Stomach (tissue), 4 donors: Measurements from ENCODE around the gene CCDC61.

Source experiments
- EP300 ChIP-seq: sonication (generic); formaldehyde crosslinking; IDR thresholded peaks from one replicate; pipeline ENCODE4 v1.6.1; 2017; ENCODE audit warnings: antibody characterized with exemption
- POLR2A ChIP-seq, 4 donors: fragments of 450-650 bp; IDR thresholded peaks; one replicate each; pipeline ENCODE4 v1.6.1; 2016; ENCODE audit warnings: antibody characterized with exemption in 4 of 4, control low read depth in 2 of 4, mild to moderate bottlenecking in 1 of 4, moderate library complexity in 1 of 4
- TF ChIP-seq, protein P1 (sequence below), 7 experiments: fragments of 450-650 bp in 4 of 7; fragments of 200-600 bp in 3 of 7; sonication (generic) in 3 of 7; IDR thresholded peaks; one replicate each; pipeline ENCODE4 v1.5.1; 2016 to 2019; ENCODE audit warnings: antibody characterized with exemption in 7 of 7, control low read depth in 2 of 7, mild to moderate bottlenecking in 1 of 7

DNA sequence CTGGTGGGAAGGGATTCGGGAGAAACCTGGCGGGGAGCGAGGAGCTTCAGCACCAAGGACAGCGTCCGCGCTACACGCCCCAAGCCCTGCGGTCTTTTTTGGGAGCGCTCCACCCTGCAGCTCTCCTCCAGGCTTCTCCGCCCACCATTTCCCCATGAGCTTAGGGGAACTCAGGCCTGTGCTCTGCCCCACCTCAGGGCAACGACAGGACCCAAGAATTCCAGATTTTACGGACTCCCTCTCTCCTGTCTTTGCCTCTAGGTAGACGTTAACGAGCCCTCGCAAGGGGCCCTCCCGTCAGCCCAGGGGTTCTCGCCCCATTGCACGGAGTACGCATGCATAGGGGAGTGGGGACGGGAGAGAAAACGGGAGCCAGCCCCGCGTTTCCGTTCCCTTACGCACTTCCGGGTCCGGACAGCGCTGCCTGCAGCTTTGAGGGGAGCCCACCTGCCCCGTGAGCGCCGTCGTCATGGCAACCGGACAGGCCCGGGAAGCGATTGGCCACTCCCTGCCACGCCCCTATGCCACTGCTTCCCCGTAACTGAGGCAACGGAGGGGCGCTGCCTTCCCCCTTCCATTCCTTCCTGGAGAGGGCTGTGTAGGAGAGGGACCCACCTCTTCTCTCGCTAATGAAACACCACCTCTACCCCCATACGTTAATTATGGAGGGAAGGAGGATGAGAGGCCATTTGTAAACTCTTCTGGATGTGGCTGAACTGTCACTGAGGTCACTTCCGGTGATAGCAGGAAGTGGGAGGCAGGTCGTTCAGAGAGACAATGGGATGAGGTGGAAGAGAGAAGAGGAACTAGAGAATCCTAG is 42.4 kb upstream of the CCDC61 start:
- TF ChIP-seq, protein P1, sequence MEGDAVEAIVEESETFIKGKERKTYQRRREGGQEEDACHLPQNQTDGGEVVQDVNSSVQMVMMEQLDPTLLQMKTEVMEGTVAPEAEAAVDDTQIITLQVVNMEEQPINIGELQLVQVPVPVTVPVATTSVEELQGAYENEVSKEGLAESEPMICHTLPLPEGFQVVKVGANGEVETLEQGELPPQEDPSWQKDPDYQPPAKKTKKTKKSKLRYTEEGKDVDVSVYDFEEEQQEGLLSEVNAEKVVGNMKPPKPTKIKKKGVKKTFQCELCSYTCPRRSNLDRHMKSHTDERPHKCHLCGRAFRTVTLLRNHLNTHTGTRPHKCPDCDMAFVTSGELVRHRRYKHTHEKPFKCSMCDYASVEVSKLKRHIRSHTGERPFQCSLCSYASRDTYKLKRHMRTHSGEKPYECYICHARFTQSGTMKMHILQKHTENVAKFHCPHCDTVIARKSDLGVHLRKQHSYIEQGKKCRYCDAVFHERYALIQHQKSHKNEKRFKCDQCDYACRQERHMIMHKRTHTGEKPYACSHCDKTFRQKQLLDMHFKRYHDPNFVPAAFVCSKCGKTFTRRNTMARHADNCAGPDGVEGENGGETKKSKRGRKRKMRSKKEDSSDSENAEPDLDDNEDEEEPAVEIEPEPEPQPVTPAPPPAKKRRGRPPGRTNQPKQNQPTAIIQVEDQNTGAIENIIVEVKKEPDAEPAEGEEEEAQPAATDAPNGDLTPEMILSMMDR (IDR thresholded peaks at IDR 0.05): no peak
- TF ChIP-seq POLR2A (IDR thresholded peaks at IDR 0.05) (no peak), EP300 (no peak)
